Fibroblast of lung (primary cell): ENCODE data around the gene HACL1. TPM values are rescaled to one million over a fixed set of nuclear protein-coding genes. Genes with fewer than 3 reads are reported as not detected.

ENCODE experiments used
- DNase-seq, 2 donors: peaks; one replicate each; pipeline versions ENCODE4 v3.0.0 to v3.0.0-alpha.2; 2010; ENCODE audit warnings: low read depth in 2 of 2
- H2AFZ ChIP-seq: 2 replicates; pipeline ENCODE4 v1.5.1; 2012; ENCODE audit warnings: low read length, control low read depth, inconsistent platforms
- H3K27ac ChIP-seq: 2 replicates; pipeline ENCODE4 v1.5.1; 2011; ENCODE audit warnings: low read length, control low read depth; ENCODE audit not compliant: insufficient read depth
- H3K27me3 ChIP-seq: 2 replicates; pipeline ENCODE4 v1.5.1; 2011; ENCODE audit warnings: mild to moderate bottlenecking, low read length; ENCODE audit not compliant: control insufficient read depth, insufficient read depth
- H3K36me3 ChIP-seq: 2 replicates; pipeline ENCODE4 v1.5.1; 2011; ENCODE audit warnings: low read length; ENCODE audit not compliant: control insufficient read depth, insufficient read depth
- H3K4me1 ChIP-seq: 2 replicates; pipeline ENCODE4 v1.5.1; 2011; ENCODE audit warnings: low read length; ENCODE audit not compliant: control insufficient read depth, insufficient read depth; ENCODE audit errors: extremely low read depth
- H3K4me2 ChIP-seq: 2 replicates; pipeline ENCODE4 v1.5.1; 2011; ENCODE audit warnings: low read length, control low read depth; ENCODE audit not compliant: insufficient read depth; ENCODE audit errors: extremely low read depth
- H3K4me3 ChIP-seq, 4 experiments: fragments of 200-600 bp in 1 of 4; sonication (generic) in 1 of 4; replicated peaks in 1 of 4; 2 replicates each; pipeline ENCODE4 v1.5.1; 2011 to 2016; ENCODE audit warnings: low read length in 4 of 4, low read depth in 3 of 4, mild to moderate bottlenecking in 3 of 4, control low read depth in 2 of 4, inconsistent platforms in 1 of 4, mixed read lengths in 1 of 4; ENCODE audit not compliant: insufficient read depth in 1 of 4; ENCODE audit errors: control extremely low read depth in 1 of 4
- H3K79me2 ChIP-seq: 2 replicates; pipeline ENCODE4 v1.5.1; 2012; ENCODE audit warnings: mild to moderate bottlenecking, low read length, inconsistent platforms; ENCODE audit not compliant: control insufficient read depth, insufficient read depth
- H3K9ac ChIP-seq: 2 replicates; pipeline ENCODE4 v1.5.1; 2011; ENCODE audit warnings: mild to moderate bottlenecking, low read length, control low read depth; ENCODE audit not compliant: insufficient read depth
- H3K9me3 ChIP-seq: 2 replicates; pipeline ENCODE4 v1.5.1; 2012; ENCODE audit warnings: low read depth, low read length; ENCODE audit not compliant: control insufficient read depth, insufficient read depth
- H4K20me1 ChIP-seq: 2 replicates; pipeline ENCODE4 v1.5.1; 2011; ENCODE audit warnings: low read length; ENCODE audit not compliant: control insufficient read depth, insufficient read depth; ENCODE audit errors: extremely low read depth
- CTCF ChIP-seq, 2 donors: IDR thresholded peaks in 1 of 2; conservative IDR thresholded peaks in 1 of 2; 1 replicate in 1 of 2; 2 replicates in 1 of 2; pipeline ENCODE4 v1.5.1; 2011 to 2012; ENCODE audit warnings: low read length in 2 of 2, control low read depth in 1 of 2, inconsistent platforms in 1 of 2, low read depth in 1 of 2, mild to moderate bottlenecking in 1 of 2
- EZH2 ChIP-seq: IDR thresholded peaks from 2 replicates; pipeline ENCODE4 v1.5.1; 2012; ENCODE audit warnings: low read length, control low read depth, mild to moderate bottlenecking; ENCODE audit errors: missing control alignments
- polyA plus RNA-seq, 2 donors: library from polyadenylated mRNA; depleted of rRNA in 1 of 2; stranded (reverse) in 1 of 2; unstranded in 1 of 2; fragments of >200 nt; gene quantifications; 2 replicates each; pipeline ENCODE4 v1.2.1, GENCODE V29; 2011 to 2012; ENCODE audit warnings: missing spikeins in 1 of 2
- total RNA-seq: library from RNA; depleted of rRNA; stranded (reverse); fragments of >200 nt; gene quantifications from 2 replicates; pipeline ENCODE4 v1.2.1, GENCODE V29; 2014

HACL1 gene
- total and polyA plus RNA-seq, 2 donors (not counting 1 experiment from before 2014, with no cell fraction given) = 16.0 to 20.6 TPM

GRCh38 chr3:15616053-15616452 lies 14.7 kb upstream of the HACL1 start:
- Histone ChIP-seq H3K4me3 (no peak overlapping the region), H3K4me1 (no peaks in the 10 kb centered on the region), H3K27ac (no peak overlapping the region), H3K27me3 (no peaks in the 10 kb centered on the region), H3K79me2 (no peaks in the 10 kb centered on the region), H4K20me1 (no peaks in the 10 kb centered on the region), H2AFZ (no peak overlapping the region), H3K9ac (no peak overlapping the region), H3K36me3 (no peaks in the 10 kb centered on the region), H3K4me2 (no peak overlapping the region), H3K9me3 (no peaks in the 10 kb centered on the region)
- TF ChIP-seq EZH2 = no peak
- no peak for TF ChIP-seq CTCF (conservative IDR thresholded peaks at IDR 0.05 in 1 of 2, IDR thresholded peaks at IDR 0.05 in 1 of 2; ENCODE audit: low read depth in 1 of 2, low read length in 2 of 2)
- peak; percentile 49 to 78 for DNase-seq

GRCh38 chr3:15614958-15615357 lies 13.6 kb upstream of the HACL1 start:
- Histone ChIP-seq H3K9ac (no peak overlapping the region), H3K4me1 (peaks cover 2% of the 10 kb centered on the region), H3K4me2 (no peak overlapping the region), H4K20me1 (no peaks in the 10 kb centered on the region), H3K9me3 (no peaks in the 10 kb centered on the region), H3K27me3 (no peaks in the 10 kb centered on the region), H3K79me2 (no peaks in the 10 kb centered on the region), H2AFZ (no peak overlapping the region), H3K27ac (no peak overlapping the region), H3K36me3 (no peaks in the 10 kb centered on the region), H3K4me3 (no peak overlapping the region)
- no peak for TF ChIP-seq CTCF (conservative IDR thresholded peaks at IDR 0.05 in 1 of 2, IDR thresholded peaks at IDR 0.05 in 1 of 2; ENCODE audit: low read depth in 1 of 2, low read length in 2 of 2)
- TF ChIP-seq EZH2 = no peak
- DNase-seq = no peak

- H3K27ac ChIP-seq = no peak overlapping the region
- no peak overlapping the region for H2AFZ ChIP-seq
- H3K9me3 ChIP-seq = no peaks in the 10 kb centered on the region
- TF ChIP-seq CTCF (conservative IDR thresholded peaks at IDR 0.05 in 1 of 2, IDR thresholded peaks at IDR 0.05 in 1 of 2; ENCODE audit: low read depth in 1 of 2, low read length in 2 of 2) = no peak
- no peak for TF ChIP-seq EZH2
- H3K4me3 ChIP-seq = no peak overlapping the region
- H3K36me3 ChIP-seq = no peaks in the 10 kb centered on the region
- H4K20me1 ChIP-seq = no peaks in the 10 kb centered on the region
- peaks cover 2% of the 10 kb centered on the region for H3K4me1 ChIP-seq
- no peaks in the 10 kb centered on the region for H3K79me2 ChIP-seq
- no peaks in the 10 kb centered on the region for H3K27me3 ChIP-seq
- no peak overlapping the region for H3K9ac ChIP-seq
- no peak overlapping the region for H3K4me2 ChIP-seq
- DNase-seq = no peak
Observed at GRCh38 chr3:15612001-15612400, 10.6 kb upstream of the HACL1 start.
